ENCODE data around the gene SORBS2. TPM values are rescaled to one million over a fixed set of nuclear protein-coding genes. Genes with fewer than 3 reads are reported as not detected.

SORBS2 gene
- total RNA-seq, 4 donors from 2014 or later = 33.4 to 286 (median 47.6) TPM

DNA sequence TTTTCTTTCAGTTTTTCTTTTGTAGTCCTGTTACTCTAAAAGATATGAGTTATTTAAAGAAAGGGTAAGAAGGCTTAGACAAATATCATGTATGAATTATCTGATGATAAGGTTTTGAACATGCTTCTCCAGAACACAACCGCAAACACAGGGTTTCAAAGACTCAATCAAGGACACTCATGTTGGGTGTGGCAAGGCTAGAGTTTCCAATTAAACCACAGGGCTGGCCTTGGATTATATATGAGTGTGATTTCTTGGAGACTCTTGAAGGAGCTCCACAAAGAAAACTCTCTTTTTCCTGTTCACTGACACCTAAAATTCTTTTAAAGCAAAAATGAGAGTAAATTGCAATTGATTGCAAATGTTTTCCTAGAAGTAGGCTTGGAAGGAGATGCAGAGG is 166.6 kb downstream of the SORBS2 start:
- Histone ChIP-seq H3K4me3 (no peak overlapping the region), H3K4me1 (peaks cover 0 to 7% (median 0%) of the 10 kb centered on the region in 3 donors), H3K27ac (no peak overlapping the region), H3K9me3 (no peaks in the 10 kb centered on the region), H3K36me3 (peaks cover 0 to 31% (median 0%) of the 10 kb centered on the region in 3 donors), H3K27me3 (no peaks in the 10 kb centered on the region)
- TF ChIP-seq POLR2A (IDR thresholded peaks at IDR 0.05) (no peak), CTCF (IDR thresholded peaks at IDR 0.05) (no peak)
- intact Hi-C loops (cut with DNase I) = no loop called here
- 84 to 100% methylated on average over 1 of the region's 1 CpG for WGBS, 2 donors
- no peak for DNase-seq

DNA sequence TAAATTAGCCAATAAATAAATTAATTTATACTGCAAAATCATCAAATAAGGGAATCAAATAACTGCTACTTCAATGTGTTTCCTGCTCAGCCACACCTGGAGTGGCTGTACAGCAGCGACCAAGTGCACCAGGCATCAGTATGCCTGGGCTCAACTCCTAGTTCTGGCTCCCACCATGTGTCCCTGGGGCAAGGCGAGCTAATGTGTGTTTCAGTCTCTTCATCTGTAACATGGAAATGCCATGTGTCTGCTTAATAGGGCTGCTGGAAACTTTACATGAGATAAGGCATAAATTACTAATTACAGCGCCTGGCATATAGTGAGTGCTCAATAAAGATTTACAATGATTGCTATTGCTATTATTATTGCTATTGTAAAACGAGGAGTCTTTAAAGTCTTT is 167.6 kb downstream of the SORBS2 start:
- peaks cover 0 to 7% (median 0%) of the 10 kb centered on the region in 3 donors for H3K4me1 ChIP-seq
- no peaks in the 10 kb centered on the region for H3K27me3 ChIP-seq
- TF ChIP-seq CTCF (IDR thresholded peaks at IDR 0.05) = no peak
- TF ChIP-seq POLR2A (IDR thresholded peaks at IDR 0.05) = no peak
- no peak overlapping the region for H3K27ac ChIP-seq
- no peak for DNase-seq
- H3K4me3 ChIP-seq = no peak overlapping the region
- no peaks in the 10 kb centered on the region for H3K9me3 ChIP-seq
- H3K36me3 ChIP-seq = peaks cover 0 to 22% (median 0%) of the 10 kb centered on the region in 3 donors
- WGBS, 2 donors = 67 to 75% methylated on average over 4 of the region's 4 CpGs
- intact Hi-C loops (cut with DNase I) = no loop called here

DNA sequence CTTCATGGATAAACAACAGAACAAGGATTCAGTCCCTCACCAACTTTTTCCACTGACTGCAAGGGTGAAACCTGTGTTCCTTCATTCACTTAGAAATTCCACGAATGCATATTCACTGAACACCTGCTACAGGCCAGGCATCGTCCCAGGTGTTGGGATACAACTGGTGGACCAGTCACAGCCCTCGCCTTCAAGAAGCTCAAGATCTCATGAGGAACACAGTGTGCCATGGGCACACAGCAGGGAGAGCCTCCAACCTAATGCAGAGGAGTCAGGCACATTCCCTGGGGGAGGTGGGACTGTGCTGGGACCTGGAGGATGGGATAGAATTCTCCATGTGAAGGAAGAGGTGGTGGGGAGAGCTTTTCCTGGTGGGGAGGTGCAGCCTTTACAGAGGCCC is 169.1 kb downstream of the SORBS2 start:
- no peak for DNase-seq
- intact Hi-C loops (cut with DNase I) = no loop called here
- H3K27ac ChIP-seq = no peak overlapping the region
- peaks cover 0 to 8% (median 0%) of the 10 kb centered on the region in 4 donors for H3K27me3 ChIP-seq
- H3K9me3 ChIP-seq = no peaks in the 10 kb centered on the region
- no peak overlapping the region for H3K4me3 ChIP-seq
- 76 to 100% methylated on average over 1 to 3 of the region's 3 CpGs for WGBS, 2 donors
- no peak for TF ChIP-seq POLR2A (IDR thresholded peaks at IDR 0.05)
- TF ChIP-seq CTCF (IDR thresholded peaks at IDR 0.05) = no peak
- peaks cover 0 to 18% (median 0%) of the 10 kb centered on the region in 3 donors for H3K36me3 ChIP-seq
- H3K4me1 ChIP-seq = peaks cover 0 to 17% (median 0%) of the 10 kb centered on the region in 3 donors

DNA sequence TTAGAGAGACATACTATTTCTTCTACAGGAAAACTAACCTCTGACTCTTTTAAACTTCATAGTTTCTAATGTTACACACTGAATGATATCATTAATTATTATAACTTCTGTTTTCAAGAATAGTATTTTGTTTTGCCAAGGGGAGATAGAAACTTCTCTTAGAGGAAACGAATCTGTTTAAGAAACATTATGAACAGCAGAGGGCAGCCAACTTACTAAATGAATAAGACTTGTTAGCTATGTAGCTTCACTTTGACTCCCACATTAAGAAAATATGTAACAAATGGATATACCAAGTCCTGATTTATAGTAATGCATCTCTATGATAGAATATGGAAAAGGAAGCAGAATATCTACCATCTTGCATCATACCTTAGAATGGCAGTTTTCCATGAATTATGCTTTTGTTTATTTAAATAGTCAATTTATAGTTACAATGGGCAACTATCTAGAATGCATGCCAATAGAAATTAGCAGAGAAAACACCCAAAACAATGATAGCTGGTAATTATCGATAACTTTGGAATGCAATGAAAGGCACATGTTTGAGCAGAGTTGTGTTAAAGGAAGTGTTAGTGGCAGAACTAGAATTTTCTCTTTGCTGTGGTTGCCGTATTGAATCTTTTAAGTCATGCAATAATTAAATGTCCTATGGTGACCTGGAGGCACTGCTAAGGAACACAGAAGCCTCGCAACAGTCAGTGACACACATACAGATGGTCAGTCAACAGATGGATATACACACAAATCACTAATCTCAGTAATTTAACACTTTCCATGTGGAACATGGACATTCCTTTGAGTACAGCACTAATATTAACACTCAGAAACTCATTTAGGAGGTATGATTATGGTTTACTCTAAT is 171.0 kb downstream of the SORBS2 start:
- Histone ChIP-seq H3K4me3 (no peak overlapping the region), H3K9me3 (no peaks in the 10 kb centered on the region), H3K4me1 (peaks cover 0 to 22% (median 0%) of the 10 kb centered on the region in 3 donors), H3K36me3 (peaks cover 0 to 24% (median 0%) of the 10 kb centered on the region in 3 donors), H3K27ac (peak overlapping the region in 1 of 4 donors; percentile 18), H3K27me3 (peaks cover 0 to 8% (median 0%) of the 10 kb centered on the region in 4 donors)
- intact Hi-C loops (cut with DNase I) = no loop called here
- no peak for DNase-seq
- 35 to 38% methylated on average over 4 of the region's 4 CpGs for WGBS, 2 donors
- TF ChIP-seq POLR2A (IDR thresholded peaks at IDR 0.05) = no peak
- peak; percentile 17 to 64 (median 32) for TF ChIP-seq CTCF (IDR thresholded peaks at IDR 0.05)
